ENCODE measurements around the gene SH2D4B. TPM values are rescaled to one million over a fixed set of nuclear protein-coding genes. Genes with fewer than 3 reads are reported as not detected.
A peak's percentile ranks its signal among the peaks of the same experiment; 100 is the strongest.

The SH2D4B gene
- total RNA-seq, 1 experiment from 2014 or later: 0.10 TPM

DNA sequence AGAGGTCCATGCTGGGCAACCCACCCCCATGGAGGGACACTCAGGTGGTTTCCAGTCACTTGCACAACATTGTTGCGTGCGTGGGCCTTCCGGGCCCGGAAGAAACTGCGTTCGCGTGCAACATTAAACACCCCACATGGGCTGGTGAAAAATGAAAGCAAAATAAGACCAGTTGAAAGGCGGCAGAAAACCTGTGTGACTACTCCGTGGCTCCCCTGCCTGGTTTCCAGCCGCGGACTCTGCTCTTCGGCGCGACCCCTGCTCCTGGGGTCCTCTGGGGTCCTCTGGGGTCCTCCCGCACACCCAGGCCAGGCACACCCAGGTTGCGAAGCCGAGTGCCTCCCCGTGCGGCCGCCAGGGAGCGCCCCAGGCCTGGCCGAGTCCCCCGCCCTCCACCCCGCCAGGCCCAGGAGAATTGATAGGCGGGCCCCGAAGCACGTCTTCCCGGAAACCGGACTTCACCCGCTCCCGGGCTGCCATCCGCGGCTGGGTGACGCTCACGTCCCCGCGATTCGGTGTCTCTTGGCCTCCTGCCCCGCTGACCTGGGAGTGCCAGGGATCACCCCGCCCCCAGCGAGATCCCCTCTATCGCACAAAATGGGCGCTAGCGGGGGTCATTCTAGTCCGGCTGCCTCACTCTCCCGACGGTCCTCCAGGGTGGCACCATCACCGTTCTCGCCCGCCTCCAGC lies 1.9 kb upstream of the SH2D4B start:
- no TSS peak for BruUV-seq (replicated peaks)
- DNase-seq (ENCODE audit: low read depth, low spot score): no peak
- intact Hi-C loops (cut with micrococcal nuclease; ENCODE audit: unreplicated experiment): no loop called here
- no peaks in the 10 kb centered on the region for H3K9me3 ChIP-seq (ENCODE audit: control insufficient read depth, insufficient read depth, low read depth, low read length)
- in situ Hi-C loops (cut with HindIII; ENCODE audit: low pct_unique_long_range_greater_than_20kb, low sequenced_read_pairs): no loop called here
- no peaks in the 10 kb centered on the region for H3K36me3 ChIP-seq (ENCODE audit: control insufficient read depth, insufficient read depth, low read length)
- ChIA-PET CTCF (interaction anchor here (0.9 kb wide), 1 partner anchor 30 kb away, joined by 5 read pairs; no protein-coding TSS in a partner anchor), POLR2A (no interaction called here)
- H3K27me3 ChIP-seq (ENCODE audit: control insufficient read depth, insufficient read depth, low read length): no peaks in the 10 kb centered on the region; the same call in 1 of the 2 replicates
- H3K27ac ChIP-seq (ENCODE audit: low read length): peak overlapping the region; percentile 48
- H3K4me3 ChIP-seq (ENCODE audit: low read depth in 2 of 2, low read length in 2 of 2): peak overlapping the region; percentile 42 to 46
- no peaks in the 10 kb centered on the region; the same call in 1 of the 2 replicates for H3K4me1 ChIP-seq (ENCODE audit: control insufficient read depth, insufficient read depth, low read length)
- peak; percentile 89 for ATAC-seq
- no peak for TF ChIP-seq POLR2AphosphoS5 (IDR thresholded peaks at IDR 0.05; ENCODE audit: low read depth, low read length)
- no peak for TF ChIP-seq TCF7L2 (IDR thresholded peaks at IDR 0.05; ENCODE audit: low read depth, low read length)
- no peak for TF ChIP-seq SIN3A (IDR thresholded peaks at IDR 0.05; ENCODE audit: borderline replicate concordance, insufficient read depth, low read depth, low read length)
- TF ChIP-seq, protein P1, sequence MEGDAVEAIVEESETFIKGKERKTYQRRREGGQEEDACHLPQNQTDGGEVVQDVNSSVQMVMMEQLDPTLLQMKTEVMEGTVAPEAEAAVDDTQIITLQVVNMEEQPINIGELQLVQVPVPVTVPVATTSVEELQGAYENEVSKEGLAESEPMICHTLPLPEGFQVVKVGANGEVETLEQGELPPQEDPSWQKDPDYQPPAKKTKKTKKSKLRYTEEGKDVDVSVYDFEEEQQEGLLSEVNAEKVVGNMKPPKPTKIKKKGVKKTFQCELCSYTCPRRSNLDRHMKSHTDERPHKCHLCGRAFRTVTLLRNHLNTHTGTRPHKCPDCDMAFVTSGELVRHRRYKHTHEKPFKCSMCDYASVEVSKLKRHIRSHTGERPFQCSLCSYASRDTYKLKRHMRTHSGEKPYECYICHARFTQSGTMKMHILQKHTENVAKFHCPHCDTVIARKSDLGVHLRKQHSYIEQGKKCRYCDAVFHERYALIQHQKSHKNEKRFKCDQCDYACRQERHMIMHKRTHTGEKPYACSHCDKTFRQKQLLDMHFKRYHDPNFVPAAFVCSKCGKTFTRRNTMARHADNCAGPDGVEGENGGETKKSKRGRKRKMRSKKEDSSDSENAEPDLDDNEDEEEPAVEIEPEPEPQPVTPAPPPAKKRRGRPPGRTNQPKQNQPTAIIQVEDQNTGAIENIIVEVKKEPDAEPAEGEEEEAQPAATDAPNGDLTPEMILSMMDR (IDR thresholded peaks at IDR 0.05): peak; percentile 90
- TF ChIP-seq, protein P2, sequence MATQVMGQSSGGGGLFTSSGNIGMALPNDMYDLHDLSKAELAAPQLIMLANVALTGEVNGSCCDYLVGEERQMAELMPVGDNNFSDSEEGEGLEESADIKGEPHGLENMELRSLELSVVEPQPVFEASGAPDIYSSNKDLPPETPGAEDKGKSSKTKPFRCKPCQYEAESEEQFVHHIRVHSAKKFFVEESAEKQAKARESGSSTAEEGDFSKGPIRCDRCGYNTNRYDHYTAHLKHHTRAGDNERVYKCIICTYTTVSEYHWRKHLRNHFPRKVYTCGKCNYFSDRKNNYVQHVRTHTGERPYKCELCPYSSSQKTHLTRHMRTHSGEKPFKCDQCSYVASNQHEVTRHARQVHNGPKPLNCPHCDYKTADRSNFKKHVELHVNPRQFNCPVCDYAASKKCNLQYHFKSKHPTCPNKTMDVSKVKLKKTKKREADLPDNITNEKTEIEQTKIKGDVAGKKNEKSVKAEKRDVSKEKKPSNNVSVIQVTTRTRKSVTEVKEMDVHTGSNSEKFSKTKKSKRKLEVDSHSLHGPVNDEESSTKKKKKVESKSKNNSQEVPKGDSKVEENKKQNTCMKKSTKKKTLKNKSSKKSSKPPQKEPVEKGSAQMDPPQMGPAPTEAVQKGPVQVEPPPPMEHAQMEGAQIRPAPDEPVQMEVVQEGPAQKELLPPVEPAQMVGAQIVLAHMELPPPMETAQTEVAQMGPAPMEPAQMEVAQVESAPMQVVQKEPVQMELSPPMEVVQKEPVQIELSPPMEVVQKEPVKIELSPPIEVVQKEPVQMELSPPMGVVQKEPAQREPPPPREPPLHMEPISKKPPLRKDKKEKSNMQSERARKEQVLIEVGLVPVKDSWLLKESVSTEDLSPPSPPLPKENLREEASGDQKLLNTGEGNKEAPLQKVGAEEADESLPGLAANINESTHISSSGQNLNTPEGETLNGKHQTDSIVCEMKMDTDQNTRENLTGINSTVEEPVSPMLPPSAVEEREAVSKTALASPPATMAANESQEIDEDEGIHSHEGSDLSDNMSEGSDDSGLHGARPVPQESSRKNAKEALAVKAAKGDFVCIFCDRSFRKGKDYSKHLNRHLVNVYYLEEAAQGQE (IDR thresholded peaks at IDR 0.05; ENCODE audit: insufficient read depth in 1 of 2, low read depth in 2 of 2, low read length in 1 of 2): no peak

- ATAC-seq: no peak; the same call in 1 of the 2 replicates
- POLR2A ChIA-PET: no interaction called here
- intact Hi-C loops (cut with micrococcal nuclease; ENCODE audit: unreplicated experiment): no loop called here
Measured at GRCh38 chr10:80536361-80536835, 1.3 kb upstream of the SH2D4B start.

More at GRCh38 chr10:80536361-80536835, 1.3 kb upstream of the SH2D4B start:
- H3K27ac ChIP-seq (ENCODE audit: low read length): peak overlapping the region; percentile 48
- H3K4me1 ChIP-seq (ENCODE audit: control insufficient read depth, insufficient read depth, low read length): no peaks in the 10 kb centered on the region; the same call in 1 of the 2 replicates
- in situ Hi-C loops (cut with HindIII; ENCODE audit: low pct_unique_long_range_greater_than_20kb, low sequenced_read_pairs): no loop called here
- CTCF ChIA-PET: interaction anchor here (0.9 kb wide), 1 partner anchor 31 kb away, joined by 5 read pairs; no protein-coding TSS in a partner anchor
- H3K27me3 ChIP-seq (ENCODE audit: control insufficient read depth, insufficient read depth, low read length): peaks cover 2% of the 10 kb centered on the region
- H3K4me3 ChIP-seq (ENCODE audit: low read depth in 2 of 2, low read length in 2 of 2): peak overlapping the region; percentile 42 to 46
- no TSS peak for BruUV-seq (replicated peaks)
- TF ChIP-seq, protein P1 (IDR thresholded peaks at IDR 0.05): no peak
- no peaks in the 10 kb centered on the region for H3K9me3 ChIP-seq (ENCODE audit: control insufficient read depth, insufficient read depth, low read depth, low read length)
- DNase-seq (ENCODE audit: low read depth, low spot score): no peak
- no peaks in the 10 kb centered on the region for H3K36me3 ChIP-seq (ENCODE audit: control insufficient read depth, insufficient read depth, low read length)
